HG03108 (cell line): ENCODE measurements around the gene CLIP4.

Experiments
- ATAC-seq: cut with Tn5 transposase; IDR thresholded peaks from one replicate; pipeline ENCODE4 v1.9.1; 2021; ENCODE audit warnings: moderate library complexity; ENCODE audit not compliant: unreplicated experiment

Gene CLIP4

GRCh38 chr2:29186817-29187216, 71.6 kb downstream of the CLIP4 start:
- ATAC-seq, result no peak

GRCh38 chr2:29187926-29188325, 72.7 kb downstream of the CLIP4 start:
- ATAC-seq, result no peak

- ATAC-seq, result no peak
Measured at GRCh38 chr2:29189052-29189451, 73.8 kb downstream of the CLIP4 start.

- no peak for ATAC-seq
Measured at GRCh38 chr2:29191817-29192216, 76.6 kb downstream of the CLIP4 start.

- no peak for ATAC-seq
Measured at GRCh38 chr2:29192526-29192925, 77.3 kb downstream of the CLIP4 start.

GRCh38 chr2:29193111-29193510, 77.9 kb downstream of the CLIP4 start:
- no peak for ATAC-seq

- no peak for ATAC-seq
Measured at GRCh38 chr2:29193681-29194080, 78.5 kb downstream of the CLIP4 start.

GRCh38 chr2:29195796-29196195, 80.6 kb downstream of the CLIP4 start:
- ATAC-seq, result no peak

GRCh38 chr2:29196792-29197788, 81.9 kb downstream of the CLIP4 start:
- peak; percentile 74 for ATAC-seq

- ATAC-seq, result no peak
Measured at GRCh38 chr2:29201979-29202378, 86.8 kb downstream of the CLIP4 start.

GRCh38 chr2:29202819-29203495, 87.7 kb downstream of the CLIP4 start:
- no peak for ATAC-seq

- ATAC-seq, result no peak
Measured at GRCh38 chr2:29206941-29207340, 91.7 kb downstream of the CLIP4 start.

GRCh38 chr2:29207352-29208148, 92.3 kb downstream of the CLIP4 start:
- ATAC-seq, result no peak

GRCh38 chr2:29209551-29209950, 94.3 kb downstream of the CLIP4 start:
- no peak for ATAC-seq

- ATAC-seq, result no peak
Measured at GRCh38 chr2:29212009-29212408, 96.8 kb downstream of the CLIP4 start.

GRCh38 chr2:29213888-29214291, 98.7 kb downstream of the CLIP4 start:
- no peak for ATAC-seq

GRCh38 chr2:29215073-29215472, 99.9 kb downstream of the CLIP4 start:
- ATAC-seq, result no peak

- no peak for ATAC-seq
Measured at GRCh38 chr2:29215739-29216608, 100.8 kb downstream of the CLIP4 start.

GRCh38 chr2:29216609-29216909, 101.3 kb downstream of the CLIP4 start:
- no peak for ATAC-seq

GRCh38 chr2:29218071-29218470, 102.9 kb downstream of the CLIP4 start:
- no peak for ATAC-seq
